Small intestine (tissue), 16 donors: ENCODE measurements around the gene CD74. TPM values are rescaled to one million over a fixed set of nuclear protein-coding genes. Genes with fewer than 3 reads are reported as not detected.
A peak's percentile ranks its signal among the peaks of the same experiment; 100 is the strongest.

Experiments
- DNase-seq, 2 donors: peaks; one replicate each; pipeline versions ENCODE4 v3.0.0 to v3.0.0-alpha.2; 2013
- FAIRE-seq: peaks from 2 replicates; lab custom pipeline; 2012; peaks lifted over from hg19 to GRCh38; lab: Jason Lieb, UNC
- H3K27ac ChIP-seq, 3 donors: one replicate each; pipeline ENCODE4 v1.5.1; 2013; ENCODE audit warnings: low read length in 2 of 3, mild to moderate bottlenecking in 2 of 3, control low read depth in 1 of 3, inconsistent platforms in 1 of 3, low read depth in 1 of 3, moderate library complexity in 1 of 3
- H3K27me3 ChIP-seq, 3 donors: one replicate each; pipeline ENCODE4 v1.6.1; 2013; ENCODE audit warnings: low read length in 3 of 3, inconsistent platforms in 1 of 3; ENCODE audit not compliant: control insufficient read depth in 3 of 3, insufficient read depth in 3 of 3
- H3K36me3 ChIP-seq, 3 donors: one replicate each; pipeline ENCODE4 v1.6.1; 2013; ENCODE audit warnings: low read length in 3 of 3, inconsistent platforms in 1 of 3, low read depth in 1 of 3, mild to moderate bottlenecking in 1 of 3, moderate library complexity in 1 of 3; ENCODE audit not compliant: control insufficient read depth in 3 of 3, insufficient read depth in 2 of 3
- H3K4me1 ChIP-seq, 3 donors: one replicate each; pipeline ENCODE4 v1.6.1; 2013; ENCODE audit warnings: low read length in 2 of 3, inconsistent platforms in 1 of 3, low read depth in 1 of 3, mild to moderate bottlenecking in 1 of 3, moderate library complexity in 1 of 3; ENCODE audit not compliant: control insufficient read depth in 3 of 3, insufficient read depth in 2 of 3
- H3K4me3 ChIP-seq, 3 donors: one replicate each; pipeline ENCODE4 v1.5.1; 2013; ENCODE audit warnings: low read length in 3 of 3, control low read depth in 1 of 3, inconsistent platforms in 1 of 3, low read depth in 1 of 3, mild to moderate bottlenecking in 1 of 3, moderate library complexity in 1 of 3
- H3K9me3 ChIP-seq, 2 donors: one replicate each; pipeline ENCODE4 v1.6.1; 2013; ENCODE audit warnings: low read depth in 1 of 2, low read length in 1 of 2; ENCODE audit not compliant: control insufficient read depth in 2 of 2, insufficient read depth in 1 of 2
- WGBS, 3 donors: extraction: QIAGEN DNeasy Blood & Tissue Kit; methylation state at CpG; one replicate each; pipeline ENCODE4 v1.1.7; 2013; 5-methylcytosine and 5-hydroxymethylcytosine counted together
- long read RNA-seq, 10 donors: transcript quantifications; one replicate each; lab custom pipeline, GENCODE V29; 2026
- polyA plus RNA-seq, 4 donors: library from polyadenylated mRNA; stranded (reverse) in 3 of 4; unstranded in 1 of 4; fragments of 200-250 nt in 3 of 4; fragments of 120-200 nt in 1 of 4; gene quantifications; one replicate each; pipeline versions ENCODE4 v1.2.1 to v1.2.3, GENCODE V29; 2013
- donor health status: healthy with polysubstance abuse.
- donor health status: control.
- donor health status: control.
- donor health status: Bipolar disorder and iron deficiency.
- donor health status: healthy.

The CD74 gene
- 100 to 1,000 TPM; 288 to 939 (median 754) TPM for polyA plus RNA-seq
- long read RNA-seq, donor 1, transcript CD74-202 (8 exons, 1,449 nt), result major isoform, 508 of 1,022 reads
- long read RNA-seq, donor 1, transcript CD74-201 (9 exons, 981 nt), result minor isoform, 105 of 1,022 reads
- long read RNA-seq, donor 1, partial matches to known transcripts, result 314 of 1,022 reads
- long read RNA-seq, donor 1, other reads (novel, unspliced or antisense), result 83 of 1,022 reads
- long read RNA-seq, donor 2, transcript CD74-201 (9 exons, 981 nt), result minor isoform, 37 of 248 reads
- long read RNA-seq, donor 2, transcript CD74-202 (8 exons, 1,449 nt), result major isoform, 123 of 248 reads
- long read RNA-seq, donor 2, partial matches to known transcripts, result 47 of 248 reads
- long read RNA-seq, donor 2, other reads (novel, unspliced or antisense), result 33 of 248 reads
- long read RNA-seq, donor 3, transcript CD74-207 (3 exons, 556 nt), result minor isoform, 5 of 431 reads
- long read RNA-seq, donor 3, transcript CD74-204 (6 exons, 816 nt), result minor isoform, 9 of 431 reads
- long read RNA-seq, donor 3, transcript CD74-201 (9 exons, 981 nt), result minor isoform, 51 of 431 reads
- long read RNA-seq, donor 3, transcript CD74-202 (8 exons, 1,449 nt), result major isoform, 186 of 431 reads
- long read RNA-seq, donor 3, partial matches to known transcripts, result 156 of 431 reads
- long read RNA-seq, donor 3, other reads (novel, unspliced or antisense), result 22 of 431 reads
- long read RNA-seq, donor 4, partial matches to known transcripts, result 0 of 4 reads
- long read RNA-seq, donor 4, other reads (novel, unspliced or antisense), result 0 of 4 reads
- long read RNA-seq, donor 5, transcript CD74-201 (9 exons, 981 nt), result minor isoform, 6 of 132 reads
- long read RNA-seq, donor 5, transcript CD74-202 (8 exons, 1,449 nt), result major isoform, 88 of 132 reads
- long read RNA-seq, donor 5, partial matches to known transcripts, result 29 of 132 reads
- long read RNA-seq, donor 5, other reads (novel, unspliced or antisense), result 0 of 132 reads
- long read RNA-seq, donor 6, transcript CD74-207 (3 exons, 556 nt), result minor isoform, 6 of 476 reads
- long read RNA-seq, donor 6, transcript CD74-201 (9 exons, 981 nt), result minor isoform, 45 of 476 reads
- long read RNA-seq, donor 6, transcript CD74-202 (8 exons, 1,449 nt), result major isoform, 265 of 476 reads
- long read RNA-seq, donor 6, partial matches to known transcripts, result 127 of 476 reads
- long read RNA-seq, donor 6, other reads (novel, unspliced or antisense), result 29 of 476 reads
- long read RNA-seq, donor 7, transcript CD74-202 (8 exons, 1,449 nt), result major isoform, 48 of 61 reads
- long read RNA-seq, donor 7, transcript CD74-201 (9 exons, 981 nt), result minor isoform, 11 of 61 reads
- long read RNA-seq, donor 7, partial matches to known transcripts, result 0 of 61 reads
- long read RNA-seq, donor 7, other reads (novel, unspliced or antisense), result 0 of 61 reads
- long read RNA-seq, donor 8, transcript CD74-202 (8 exons, 1,449 nt), result major isoform, 13 of 13 reads
- long read RNA-seq, donor 8, partial matches to known transcripts, result 0 of 13 reads
- long read RNA-seq, donor 8, other reads (novel, unspliced or antisense), result 0 of 13 reads
- long read RNA-seq, donor 9, transcript CD74-201 (9 exons, 981 nt), result minor isoform, 11 of 83 reads
- long read RNA-seq, donor 9, transcript CD74-202 (8 exons, 1,449 nt), result major isoform, 63 of 83 reads
- long read RNA-seq, donor 9, partial matches to known transcripts, result 6 of 83 reads
- long read RNA-seq, donor 9, other reads (novel, unspliced or antisense), result 0 of 83 reads
- long read RNA-seq, donor 10, transcript CD74-201 (9 exons, 981 nt), result minor isoform, 38 of 300 reads
- long read RNA-seq, donor 10, transcript CD74-202 (8 exons, 1,449 nt), result major isoform, 150 of 300 reads
- long read RNA-seq, donor 10, partial matches to known transcripts, result 73 of 300 reads
- long read RNA-seq, donor 10, other reads (novel, unspliced or antisense), result 34 of 300 reads

GRCh38 chr5:150412319-150413175, at the start of gene CD74:
CD74 (minus strand) TSS chr5:150412910; CDS start chr5:150412749, 161 bp downstream.
- no peak for FAIRE-seq
- Histone ChIP-seq H3K9me3 (no peaks in the 10 kb centered on the region), H3K27me3 (no peaks in the 10 kb centered on the region), H3K27ac (peak within 1 kb of the TSS; percentile 74 to 96 (median 96)), H3K4me1 (peaks cover 0 to 25% (median 0%) of the 10 kb centered on the region in 3 donors), H3K36me3 (peaks cover 0 to 7% (median 2%) of the 10 kb centered on the region in 3 donors), H3K4me3 (peak within 1 kb of the TSS; percentile 45 to 77 (median 52))
- WGBS, 3 donors, result 0 to 12% (median 1%) methylated on average over 20 of the region's 20 CpGs
- peak; percentile 91 to 92 for DNase-seq

GRCh38 chr5:150461231-150461630, 48.5 kb upstream of the CD74 start:
- 45 to 60% (median 47%) methylated on average over 2 of the region's 2 CpGs for WGBS, 3 donors
- Histone ChIP-seq H3K4me1 (peaks cover 0 to 6% (median 0%) of the 10 kb centered on the region in 3 donors), H3K36me3 (no peaks in the 10 kb centered on the region), H3K4me3 (no peak overlapping the region), H3K27me3 (no peaks in the 10 kb centered on the region), H3K27ac (no peak overlapping the region), H3K9me3 (no peaks in the 10 kb centered on the region)
- DNase-seq (peak in 1 of 2 donors; percentile 46), FAIRE-seq (no peak)

DNA sequence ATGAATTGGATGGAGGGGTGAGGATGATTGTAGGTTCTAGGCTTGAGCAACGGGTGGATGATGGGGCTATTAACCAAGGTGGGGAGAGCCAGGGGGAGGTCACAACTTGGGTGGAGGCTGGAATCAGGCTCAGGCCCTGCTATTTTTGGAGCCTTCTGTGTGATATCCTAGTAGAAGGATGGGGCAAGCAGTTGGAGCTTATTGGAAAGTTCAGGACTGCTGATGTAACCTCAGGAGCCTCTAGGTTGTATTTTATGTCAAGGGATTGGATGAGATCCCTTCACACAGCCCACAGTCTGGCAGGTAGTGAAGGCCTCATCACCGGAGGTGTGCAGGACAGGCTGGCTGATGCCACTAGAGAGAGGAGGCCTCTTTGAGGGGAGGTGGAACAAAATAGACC, 48.1 kb upstream of the CD74 start:
- Histone ChIP-seq H3K36me3 (no peaks in the 10 kb centered on the region), H3K4me3 (no peak overlapping the region), H3K27me3 (no peaks in the 10 kb centered on the region), H3K27ac (no peak overlapping the region), H3K4me1 (peaks cover 0 to 6% (median 0%) of the 10 kb centered on the region in 3 donors), H3K9me3 (no peaks in the 10 kb centered on the region)
- FAIRE-seq (no peak), DNase-seq (no peak)
- WGBS, 3 donors, result 60 to 75% (median 74%) methylated on average over 2 of the region's 2 CpGs

GRCh38 chr5:150458802-150459557, 46.3 kb upstream of the CD74 start:
- FAIRE-seq (no peak), DNase-seq (peak; percentile 64 to 88)
- H3K9me3 ChIP-seq, result no peaks in the 10 kb centered on the region
- no peaks in the 10 kb centered on the region for H3K27me3 ChIP-seq
- no peaks in the 10 kb centered on the region for H3K36me3 ChIP-seq
- whole genome bisulfite sequencing, 3 donors, result 17 to 21% (median 21%) methylated on average over 30 to 36 of the region's 36 CpGs
- H3K4me3 ChIP-seq, result peak overlapping the region in 1 of 3 donors; percentile 23
- H3K4me1 ChIP-seq, result peaks cover 0 to 6% (median 0%) of the 10 kb centered on the region in 3 donors
- H3K27ac ChIP-seq, result no peak overlapping the region

GRCh38 chr5:150457562-150458240, 45.0 kb upstream of the CD74 start:
- DNase-seq (no peak), FAIRE-seq (no peak)
- no peaks in the 10 kb centered on the region for H3K9me3 ChIP-seq
- H3K4me1 ChIP-seq, result peaks cover 0 to 6% (median 0%) of the 10 kb centered on the region in 3 donors
- H3K27ac ChIP-seq, result no peak overlapping the region
- H3K4me3 ChIP-seq, result no peak overlapping the region
- no peaks in the 10 kb centered on the region for H3K36me3 ChIP-seq
- H3K27me3 ChIP-seq, result no peaks in the 10 kb centered on the region
- WGBS, 3 donors, result 88 to 93% (median 92%) methylated on average over 15 to 16 of the region's 16 CpGs

DNA sequence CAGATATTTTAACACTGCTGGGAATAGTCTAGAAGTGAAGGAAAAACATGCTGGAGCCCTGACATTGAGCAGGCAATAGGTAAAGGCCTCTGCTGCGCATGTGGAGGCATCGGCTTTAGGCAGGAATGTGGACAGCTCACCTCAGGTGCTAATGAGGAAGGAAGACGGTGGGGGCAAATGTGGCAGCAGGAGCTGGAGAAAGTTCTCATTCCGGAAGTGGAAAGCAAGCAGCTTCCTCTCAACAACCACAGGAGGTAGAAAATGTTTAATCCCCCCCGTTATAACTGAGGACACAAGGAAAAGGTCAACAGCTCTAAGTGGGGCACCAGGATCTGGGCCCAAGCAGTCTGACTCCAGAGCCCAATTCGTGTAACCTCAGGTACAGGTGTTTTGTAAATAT, 44.4 kb upstream of the CD74 start:
- FAIRE-seq (no peak), DNase-seq (no peak)
- peaks cover 0 to 6% (median 0%) of the 10 kb centered on the region in 3 donors for H3K4me1 ChIP-seq
- no peak overlapping the region for H3K27ac ChIP-seq
- H3K36me3 ChIP-seq, result no peaks in the 10 kb centered on the region
- H3K4me3 ChIP-seq, result no peak overlapping the region
- WGBS, 3 donors, result 48 to 69% (median 50%) methylated on average over 6 of the region's 6 CpGs
- no peaks in the 10 kb centered on the region for H3K9me3 ChIP-seq
- no peaks in the 10 kb centered on the region for H3K27me3 ChIP-seq
